ENCODE data around the gene PPIP5K1. TPM values are rescaled to one million over a fixed set of nuclear protein-coding genes. Genes with fewer than 3 reads are reported as not detected.

Gene PPIP5K1
- total RNA-seq, 1 donor from 2014 or later = 62.4 TPM

GRCh38 chr15:43488790-43489189 is 101.2 kb downstream of the PPIP5K1 start:
- H3K9me3 Mint-ChIP-seq = no peaks in the 10 kb centered on the region
- peaks cover 25% of the 10 kb centered on the region for H3K4me1 Mint-ChIP-seq (ENCODE audit: low read depth)
- intact Hi-C loops (cut with micrococcal nuclease) = no loop called here

DNA sequence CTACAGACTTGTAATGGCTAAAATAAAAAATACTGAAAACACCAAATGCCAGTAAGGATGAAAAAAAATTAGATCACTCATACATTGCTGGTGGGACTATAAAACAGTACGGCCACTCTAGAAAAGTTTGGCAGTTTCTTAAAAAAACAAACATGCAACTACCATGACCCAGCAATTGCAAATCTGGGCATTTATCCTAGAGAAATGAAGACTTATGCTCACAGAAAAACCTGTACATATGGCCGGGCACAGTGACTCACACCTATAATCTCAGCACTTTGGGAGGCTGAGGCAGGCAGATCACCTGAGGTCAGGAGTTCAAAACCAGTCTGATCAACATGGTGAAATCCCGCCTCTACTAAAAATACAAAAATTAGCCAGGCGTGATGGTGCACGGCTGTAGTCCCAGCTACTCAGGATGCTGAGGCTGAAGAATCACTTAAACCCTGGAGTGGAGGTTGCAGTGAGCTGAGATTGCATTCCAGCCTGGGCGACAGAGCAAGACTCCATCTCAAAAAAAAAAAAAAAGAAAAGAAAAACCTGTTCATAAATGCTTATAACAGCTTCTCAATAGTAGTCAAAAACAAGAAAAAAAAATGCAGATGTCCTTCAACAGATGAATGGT is 102.6 kb downstream of the PPIP5K1 start:
- no peaks in the 10 kb centered on the region for H3K9me3 Mint-ChIP-seq
- H3K27ac Mint-ChIP-seq = no peak overlapping the region
- no peak overlapping the region for H3K4me3 Mint-ChIP-seq (ENCODE audit: low read depth)
- peaks cover 47% of the 10 kb centered on the region for H3K36me3 Mint-ChIP-seq (ENCODE audit: low read depth)
- DNase-seq (ENCODE audit: low spot score) = no peak
- H3K4me1 Mint-ChIP-seq (ENCODE audit: low read depth) = peaks cover 20% of the 10 kb centered on the region
- intact Hi-C loops (cut with micrococcal nuclease) = no loop called here
- H3K27me3 Mint-ChIP-seq (ENCODE audit: low read depth) = no peaks in the 10 kb centered on the region

More at GRCh38 chr15:43488790-43489189, 101.2 kb downstream of the PPIP5K1 start:
- Mint-ChIP-seq H3K4me3 (ENCODE audit: low read depth) (no peak overlapping the region), H3K36me3 (ENCODE audit: low read depth) (peaks cover 45% of the 10 kb centered on the region), H3K27ac (peak overlapping the region; percentile 6), H3K27me3 (ENCODE audit: low read depth) (no peaks in the 10 kb centered on the region)
- DNase-seq (ENCODE audit: low spot score) = no peak

DNA sequence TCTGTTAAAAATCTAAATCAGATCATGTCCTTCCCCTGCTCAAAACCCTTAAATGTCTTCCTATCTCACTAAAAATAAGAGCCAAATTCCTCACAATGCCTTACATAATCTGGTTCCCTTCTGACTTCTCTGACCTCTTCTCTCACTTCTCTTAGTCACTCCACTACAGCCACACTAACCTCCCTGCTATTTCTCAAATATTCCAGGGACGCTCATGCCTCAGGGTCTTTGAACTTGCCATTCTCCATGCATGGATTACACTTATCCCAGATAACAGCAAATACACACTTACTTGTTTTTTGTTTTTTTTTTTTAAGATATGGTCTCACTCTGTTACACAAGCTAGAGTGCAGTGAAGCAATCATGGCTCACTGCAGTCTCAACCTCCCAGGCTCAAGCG is 105.6 kb downstream of the PPIP5K1 start:
- Mint-ChIP-seq H3K4me3 (ENCODE audit: low read depth) (no peak overlapping the region), H3K27me3 (ENCODE audit: low read depth) (no peaks in the 10 kb centered on the region), H3K27ac (no peak overlapping the region), H3K4me1 (ENCODE audit: low read depth) (peaks cover 11% of the 10 kb centered on the region), H3K36me3 (ENCODE audit: low read depth) (peaks cover 30% of the 10 kb centered on the region), H3K9me3 (no peaks in the 10 kb centered on the region)
- DNase-seq (ENCODE audit: low spot score) = no peak
- intact Hi-C loops (cut with micrococcal nuclease) = no loop called here

Other genes starting within 250 kb of the PPIP5K1 start
- 31.4 and 33.1 TPM in 2 replicates for gene ZSCAN29, start 219.2 kb downstream of the PPIP5K1 start, total RNA-seq
- 40.9 and 48.2 TPM in 2 replicates for gene TUBGCP4, start 219.1 kb downstream of the PPIP5K1 start, total RNA-seq
- gene TP53BP1, start 97.1 kb downstream of the PPIP5K1 start, total RNA-seq = 43.8 and 46.6 TPM in 2 replicates
- 1.9 TPM in 2 replicates for gene MAP1A, start 72.6 kb downstream of the PPIP5K1 start, total RNA-seq
- 0.32 and 0.53 TPM in 2 replicates for gene CKMT1B, start 3.8 kb upstream of the PPIP5K1 start, total RNA-seq
- 0.30 and 0.55 TPM in 2 replicates for gene STRC, start 28.6 kb upstream of the PPIP5K1 start, total RNA-seq
- 8.3 and 9.8 TPM in 2 replicates for gene CATSPER2, start 58.6 kb upstream of the PPIP5K1 start, total RNA-seq
- gene CKMT1A, start 103.7 kb upstream of the PPIP5K1 start, total RNA-seq = 0.11 and 0.48 TPM in 2 replicates
- gene PDIA3, start 156.2 kb upstream of the PPIP5K1 start, total RNA-seq = 370 and 384 TPM in 2 replicates
- 1.0 and 1.3 TPM in 2 replicates for gene ELL3, start 186.8 kb upstream of the PPIP5K1 start, total RNA-seq
- 580 and 598 TPM in 2 replicates for gene SERF2, start 202.1 kb upstream of the PPIP5K1 start, total RNA-seq
- gene SERINC4, start 210.0 kb upstream of the PPIP5K1 start, total RNA-seq = 0.28 and 0.57 TPM in 2 replicates
- 23.6 and 24.3 TPM in 2 replicates for gene HYPK, start 210.4 kb upstream of the PPIP5K1 start, total RNA-seq
- gene MFAP1, start 234.5 kb upstream of the PPIP5K1 start, total RNA-seq = 43.7 and 44.3 TPM in 2 replicates
- 67.8 and 71.0 TPM in 2 replicates for gene WDR76, start 236.8 kb upstream of the PPIP5K1 start, total RNA-seq

All from activated T-helper 2 cell treated with anti-CD3 and anti-CD28 coated beads, Interferon-gamma antibody, Interleukin-2, Interleukin-4, amounts not matched to agents 10 μg/mL and 5 μg/mL and 100 μg/mL, durations not matched to agents 14 hours and 24 hours and 36 hours (primary cell).